GM19035 (cell line): ENCODE data around the gene PRPF31.
"Not testable (repeated sequence)": the region's sequence is repeated elsewhere in the genome, so short reads cannot be mapped to it uniquely, and the experiment has no call there.

Source experiments
- ATAC-seq: cut with Tn5 transposase; IDR thresholded peaks from one replicate; pipeline ENCODE4 v1.9.1; 2021; ENCODE audit not compliant: unreplicated experiment

Gene PRPF31

GRCh38 chr19:54160182-54160811 is 44.7 kb downstream of the PRPF31 start:
- peak; percentile 1 for ATAC-seq

- ATAC-seq, result no peak
Observed at GRCh38 chr19:54160854-54161253, 45.3 kb downstream of the PRPF31 start.

DNA sequence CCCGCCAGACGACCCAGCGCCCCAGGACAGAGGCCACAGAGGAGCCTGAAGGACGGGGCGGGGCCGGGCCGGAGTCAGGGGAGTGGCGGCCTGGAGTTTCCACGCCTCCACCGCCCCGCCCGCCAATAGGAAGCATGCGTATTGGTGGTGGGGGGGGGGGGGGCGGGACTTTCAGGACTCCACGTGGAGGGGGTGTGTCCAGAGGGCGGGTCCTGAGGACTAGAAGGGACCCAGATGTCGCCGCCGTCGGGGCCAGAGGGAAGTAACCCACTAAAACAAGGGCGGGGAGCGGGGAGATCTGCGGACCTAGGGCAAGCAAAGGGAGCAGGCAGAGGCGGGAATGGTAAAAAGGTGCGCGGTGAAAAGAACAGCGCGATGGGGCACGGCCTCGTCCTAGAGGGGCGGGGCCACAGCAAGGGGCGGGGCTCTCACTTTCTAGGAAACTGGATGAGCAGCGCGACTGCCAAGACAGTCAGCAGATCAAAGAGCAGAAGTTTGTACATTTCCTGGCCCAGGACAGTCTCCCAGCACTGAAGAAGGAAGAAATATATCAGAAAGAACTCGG is 46.8 kb downstream of the PRPF31 start:
- ATAC-seq, result no peak

- no peak for ATAC-seq
Observed at GRCh38 chr19:54162884-54163283, 47.3 kb downstream of the PRPF31 start.

GRCh38 chr19:54164369-54165068 is 49.0 kb downstream of the PRPF31 start:
- no peak for ATAC-seq

DNA sequence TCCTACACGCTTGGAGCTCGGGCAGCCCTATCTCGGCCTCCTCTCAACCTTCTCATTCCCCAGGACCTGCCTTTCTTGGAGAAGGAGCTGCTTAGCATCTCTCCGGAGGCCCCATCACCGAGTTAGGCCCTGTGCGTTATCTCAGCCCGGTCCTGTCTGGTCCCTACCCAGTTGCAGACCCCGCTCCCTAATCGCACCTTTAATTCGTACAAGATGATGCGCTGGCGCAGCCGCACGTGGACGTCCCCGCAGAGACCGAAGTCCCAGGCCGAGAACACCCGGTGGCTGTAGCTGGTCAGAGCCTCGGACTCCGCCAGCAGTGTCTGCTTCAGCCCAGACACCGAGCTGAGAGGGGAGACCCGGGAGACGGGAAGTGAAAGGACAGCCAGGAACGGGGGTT is 49.7 kb downstream of the PRPF31 start:
- no peak for ATAC-seq

DNA sequence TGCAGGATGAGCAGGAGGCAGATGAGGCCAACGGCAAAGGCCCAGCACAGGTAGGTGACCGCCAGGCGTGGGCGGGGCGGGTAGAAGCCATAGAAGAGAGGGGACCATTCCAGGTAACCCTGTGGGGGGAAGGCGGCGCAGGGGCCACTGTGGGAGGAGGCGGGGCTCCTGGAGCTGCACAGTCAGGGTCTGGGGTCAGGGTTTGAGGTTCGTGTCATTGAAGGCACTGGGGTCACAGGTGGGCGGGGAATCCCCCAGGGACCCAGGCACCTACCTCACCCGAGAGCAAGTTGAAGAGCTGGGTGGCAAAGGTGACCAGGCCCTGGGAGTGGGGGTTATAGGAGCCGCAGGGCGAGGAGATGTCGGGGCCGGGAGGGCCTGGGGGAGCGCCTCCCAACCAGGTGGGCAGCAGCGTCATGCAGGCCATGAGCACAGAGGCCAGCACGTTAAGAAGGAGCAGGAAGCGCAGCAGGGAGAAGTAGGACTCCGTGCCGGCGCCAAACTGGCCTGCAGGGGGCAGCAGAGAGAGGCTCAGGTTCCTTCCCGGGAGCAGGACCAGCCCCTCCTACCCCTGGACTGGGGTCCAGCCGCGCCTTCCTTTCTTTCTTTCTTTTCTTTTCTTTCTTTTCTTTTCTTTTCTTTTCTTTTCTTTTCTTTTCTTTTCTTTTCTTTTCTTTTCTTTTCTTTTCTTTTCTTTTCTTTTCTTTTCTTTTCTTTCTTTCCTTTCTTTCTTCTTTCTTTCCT is 52.8 kb downstream of the PRPF31 start:
- no peak for ATAC-seq

DNA sequence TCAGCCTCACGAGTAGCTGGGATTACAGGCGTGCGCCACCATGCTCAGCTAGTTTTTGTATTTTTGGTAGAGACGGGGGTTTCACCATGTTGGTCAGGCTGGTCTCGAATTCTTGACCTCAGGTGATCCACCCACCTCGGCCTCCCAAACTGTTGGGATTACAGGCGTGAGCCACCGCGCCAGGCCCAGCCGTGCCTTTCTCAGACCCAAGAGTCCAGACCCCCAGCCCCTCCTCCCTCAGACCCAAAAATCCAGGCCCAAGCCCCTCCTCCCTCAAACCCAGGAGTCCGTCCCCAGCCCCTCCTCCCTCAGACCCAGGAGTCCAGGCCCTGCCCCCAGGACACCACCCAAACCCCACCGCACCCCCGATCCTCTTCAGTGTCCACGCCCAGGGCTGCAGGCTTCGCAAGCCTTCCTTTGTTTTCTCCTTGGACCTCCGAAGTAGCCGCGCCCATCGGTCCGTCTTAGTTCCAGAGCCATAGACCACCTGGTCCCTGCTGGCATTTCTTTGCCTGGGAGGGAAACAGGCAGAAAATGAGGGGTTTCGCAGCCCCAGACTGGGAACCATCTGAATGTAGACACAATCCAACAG is 53.7 kb downstream of the PRPF31 start:
- ATAC-seq, result no peak

DNA sequence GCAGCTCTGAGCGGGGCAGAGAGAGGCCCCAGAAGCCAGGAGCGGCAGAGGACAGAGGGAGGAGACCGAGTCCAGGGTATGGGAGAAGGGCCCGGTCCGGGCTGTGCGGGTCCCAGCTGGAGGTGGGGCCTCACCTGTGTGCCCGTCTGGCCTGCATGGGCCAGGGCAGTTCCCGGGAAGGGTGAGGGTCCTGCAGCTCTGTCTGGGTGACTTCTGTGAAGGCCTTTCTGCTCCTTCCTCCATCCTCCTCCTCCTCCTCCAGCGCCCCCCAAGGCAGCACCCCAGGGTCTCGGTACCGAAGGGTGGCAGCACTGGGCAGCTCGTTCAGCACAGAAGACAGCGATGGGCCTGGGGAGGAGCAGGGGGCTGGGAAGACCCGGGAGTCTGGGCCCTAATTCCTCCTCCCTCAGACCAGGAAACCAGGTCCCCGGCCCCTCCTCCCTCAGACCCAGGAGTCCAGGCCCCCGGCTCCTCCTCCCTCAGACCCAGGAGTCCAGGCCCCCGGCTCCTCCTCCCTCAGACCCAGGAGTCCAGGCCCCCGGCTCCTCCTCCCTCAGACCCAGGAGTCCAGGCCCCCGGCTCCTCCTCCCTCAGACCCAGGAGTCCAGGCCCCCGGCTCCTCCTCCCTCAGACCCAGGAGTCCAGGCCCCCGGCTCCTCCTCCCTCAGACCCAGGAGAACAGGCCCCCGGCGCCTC is 56.3 kb downstream of the PRPF31 start:
- not testable (repeated sequence) for ATAC-seq

DNA sequence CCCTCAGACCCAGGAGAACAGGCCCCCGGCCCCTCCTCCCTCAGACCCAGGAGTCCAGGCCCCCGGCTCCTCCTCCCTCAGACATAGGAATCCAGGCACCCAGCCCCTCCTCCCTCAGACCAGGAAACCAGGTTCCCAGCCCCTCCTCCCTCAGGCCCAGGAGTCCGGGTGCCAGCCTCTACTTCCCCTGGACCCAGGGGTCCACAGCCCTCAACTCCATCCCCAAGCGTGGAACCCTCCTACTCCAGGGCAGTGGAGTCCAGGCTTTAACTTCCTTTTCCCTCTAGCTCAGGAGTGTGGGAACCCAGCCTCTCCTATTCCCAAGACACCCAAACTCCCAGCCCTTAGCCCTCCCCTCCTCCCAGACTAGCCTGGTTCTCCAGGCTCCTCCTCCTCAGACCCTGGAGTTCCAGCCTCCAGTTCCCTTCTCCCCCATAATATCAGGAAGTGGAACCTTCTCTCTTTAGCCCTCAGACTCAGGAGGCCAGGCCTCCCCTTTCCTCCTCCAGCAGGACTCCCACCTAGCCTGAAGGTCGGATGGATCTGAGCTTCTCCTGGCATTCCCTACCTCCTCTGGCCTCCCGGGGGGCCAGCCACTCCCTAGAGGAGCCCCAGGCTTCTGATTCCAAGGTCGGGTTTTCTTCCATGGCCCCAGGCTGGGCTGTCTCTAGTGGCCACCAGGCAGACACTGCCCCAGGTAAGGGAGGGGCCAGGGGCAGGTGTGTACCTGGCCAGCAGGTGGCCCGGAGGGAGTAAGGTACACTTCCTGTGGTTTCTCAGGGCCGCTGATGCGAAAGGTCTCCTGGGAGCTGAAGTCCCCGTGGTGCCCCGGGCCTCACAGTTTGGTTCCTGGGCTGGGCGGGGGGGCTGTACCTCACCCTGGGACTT is 57.2 kb downstream of the PRPF31 start, which contains the start of gene TMC4:
Gene TMC4, minus strand, starts transcription at position 690 of the 888 bp plus-strand sequence. Its CDS starts 43 bp downstream, at position 647.
- ATAC-seq, result no peak

- no peak for ATAC-seq
Observed at GRCh38 chr19:54173359-54173699, 57.8 kb downstream of the PRPF31 start.

- no peak for ATAC-seq
Observed at GRCh38 chr19:54173951-54174834, 58.6 kb downstream of the PRPF31 start.

DNA sequence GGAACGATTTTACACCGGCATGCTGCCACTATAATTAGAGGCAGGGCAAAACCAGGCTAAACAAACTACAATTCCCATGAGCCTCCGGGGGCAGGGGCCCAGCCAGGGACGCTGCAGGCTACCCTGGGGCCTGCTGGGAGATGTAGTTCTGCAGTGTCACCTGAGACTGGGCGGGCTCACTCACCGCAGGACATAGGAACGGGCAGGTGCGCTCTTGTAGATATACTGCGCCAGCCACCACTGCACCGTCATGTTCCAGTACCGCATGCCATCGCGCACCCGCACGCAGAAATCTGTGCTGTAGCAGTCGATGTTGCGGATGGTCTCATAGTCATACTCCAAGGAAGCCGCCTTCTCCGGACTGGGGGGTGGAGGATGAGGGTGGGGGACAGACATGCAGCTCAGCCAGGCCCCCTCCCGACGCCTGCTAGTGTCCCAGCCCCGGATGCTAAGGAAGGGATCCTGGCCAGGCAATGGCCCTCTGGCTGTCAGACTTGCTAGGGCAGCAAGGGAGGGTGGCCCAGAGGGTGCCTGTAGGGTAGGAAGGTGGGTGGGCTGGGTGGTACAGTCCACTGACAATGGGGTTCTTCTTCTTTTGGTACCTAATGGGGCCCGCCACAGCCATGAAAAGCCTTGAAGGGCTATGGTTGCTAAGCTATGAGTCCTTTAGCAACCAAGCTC is 63.2 kb downstream of the PRPF31 start:
- no peak for ATAC-seq

DNA sequence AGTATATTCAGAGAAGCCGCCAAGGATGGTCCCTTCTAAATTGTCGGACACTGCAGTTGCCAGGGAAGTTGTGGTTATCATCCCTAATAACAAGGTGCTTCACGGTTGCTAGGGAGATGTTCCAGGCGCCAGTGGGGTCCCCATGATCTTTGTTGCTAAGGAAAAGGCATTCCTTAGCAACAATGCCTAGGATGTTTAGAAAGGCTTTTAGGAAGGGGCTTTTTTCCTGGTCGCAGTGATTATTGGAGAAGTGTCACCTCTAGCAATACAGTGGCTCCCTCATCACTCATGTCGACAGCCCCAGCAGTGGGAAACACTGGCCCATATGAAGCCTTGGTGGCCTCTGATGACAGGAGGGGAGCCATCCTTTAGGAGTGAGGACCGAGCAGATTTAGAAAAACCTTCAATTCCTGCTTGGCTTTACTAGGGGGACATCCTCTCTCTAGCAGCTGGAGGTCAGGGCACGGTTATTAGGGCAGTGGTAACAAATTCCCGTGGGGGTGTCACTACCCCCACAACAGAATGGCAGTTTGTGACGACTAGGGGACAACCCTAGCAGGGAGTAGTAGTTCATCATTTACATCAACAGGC is 63.8 kb downstream of the PRPF31 start:
- no peak for ATAC-seq

DNA sequence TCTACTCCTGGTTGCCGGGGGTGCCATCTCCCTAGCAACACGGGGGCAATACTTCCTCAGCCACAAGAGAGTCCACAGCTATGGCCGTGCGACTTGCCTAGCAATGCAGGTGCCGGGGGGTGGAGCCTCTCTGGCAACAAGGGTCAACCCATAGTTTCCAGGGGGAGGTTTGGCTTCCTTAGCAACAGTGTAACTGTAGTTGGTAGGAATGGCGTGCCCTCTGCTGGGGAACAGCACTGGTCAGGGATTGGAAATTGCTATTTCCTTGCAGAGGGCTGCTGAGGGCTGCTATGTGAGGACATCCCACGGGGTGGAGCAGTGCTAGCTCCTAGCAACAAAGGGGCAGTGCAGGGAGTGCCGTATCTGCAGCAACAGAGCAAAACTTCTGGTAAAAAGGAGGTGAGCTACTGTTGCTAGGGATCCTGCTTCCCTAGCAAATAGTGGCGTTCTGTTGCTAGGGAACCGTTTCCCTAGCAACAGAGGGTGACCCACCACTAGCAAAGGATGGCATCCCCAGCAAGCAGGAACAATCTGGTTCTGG is 64.4 kb downstream of the PRPF31 start:
- ATAC-seq, result no peak

DNA sequence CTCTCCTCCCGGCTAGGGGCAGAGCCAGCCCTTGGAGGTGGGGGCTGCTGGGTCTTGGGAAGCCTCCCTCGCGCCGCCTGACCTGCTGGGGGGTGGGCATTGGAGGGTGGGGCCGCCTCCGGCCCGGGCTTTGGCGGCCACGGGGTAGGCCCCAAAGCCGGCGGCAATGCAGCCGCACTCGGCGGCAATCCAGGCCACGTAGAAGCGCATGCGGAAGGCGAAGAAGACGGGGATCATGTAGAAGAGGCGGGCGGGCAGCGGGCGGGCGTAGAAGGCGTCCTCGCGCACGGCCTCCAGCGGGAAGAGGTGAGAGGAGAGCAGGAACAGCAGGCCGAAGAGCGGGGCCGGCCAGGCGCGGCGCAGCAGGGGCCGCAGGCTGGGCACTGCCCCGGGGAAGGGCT is 65.1 kb downstream of the PRPF31 start:
- ATAC-seq, result no peak
